K562 (cell line): ENCODE results near the gene VTN.

Experiments used
- CBX2 ChIP-seq: fragments of 200-600 bp; sonication (generic); IDR thresholded peaks from one replicate; pipeline ENCODE4 v1.6.1; 2012; ENCODE audit warnings: mild to moderate bottlenecking, low read length, inconsistent platforms; ENCODE audit not compliant: insufficient read depth, poor library complexity, severe bottlenecking
- CEBPB ChIP-seq: fragments of 450-650 bp; IDR thresholded peaks from 2 replicates; pipeline ENCODE4 v1.6.1; 2016; ENCODE audit warnings: missing genetic modification characterization, missing compliant biosample characterization
- EZH2 ChIP-seq: IDR thresholded peaks from 2 replicates; pipeline ENCODE4 v1.6.1; 2012; ENCODE audit warnings: low read depth, mild to moderate bottlenecking, inconsistent platforms, low read length, borderline replicate concordance
- IRF9 ChIP-seq: fragments of 450-650 bp; IDR thresholded peaks from 2 replicates; pipeline ENCODE4 v1.6.1; 2016; ENCODE audit warnings: missing biosample characterization, missing genetic modification characterization
- MECOM ChIP-seq: fragments of 250-450 bp; sonication (Bioruptor Pico); IDR thresholded peaks from 2 replicates; pipeline ENCODE4 v1.8.0; 2022; ENCODE audit warnings: inconsistent platforms
- NFXL1 ChIP-seq: fragments of 450-650 bp; formaldehyde crosslinking; IDR thresholded peaks from 2 replicates; pipeline ENCODE4 v1.4.0; 2021; ENCODE audit warnings: mild to moderate bottlenecking
- POLR2A ChIP-seq: fragments of 450-650 bp; conservative IDR thresholded peaks from 2 replicates; pipeline ENCODE4 v1.6.1; 2016
- TF ChIP-seq, protein P1 (sequence below): fragments of 200-600 bp; sonication (generic); IDR thresholded peaks from one replicate; pipeline ENCODE4 v1.6.1; 2012; ENCODE audit warnings: mild to moderate bottlenecking, low read depth, low read length, inconsistent platforms
- TF ChIP-seq, protein P2 (sequence below), 3 experiments: IDR thresholded peaks in 2 of 3; conservative IDR thresholded peaks in 1 of 3; 2 replicates each; pipeline ENCODE4 v1.5.1; 2011 to 2012; ENCODE audit warnings: low read length in 3 of 3, mild to moderate bottlenecking in 3 of 3, control low read depth in 2 of 3, improper control_type of control experiment in 1 of 3, inconsistent platforms in 1 of 3, low read depth in 1 of 3, mixed read lengths in 1 of 3, moderate library complexity in 1 of 3; ENCODE audit not compliant: insufficient read depth in 2 of 3

- TF ChIP-seq NFXL1 (no peak), MECOM (no peak), CBX2 (no peak), POLR2A (no peak), CEBPB (tag) (no peak), EZH2 (no peak), IRF9 (tag) (no peak)
- TF ChIP-seq, protein P1, sequence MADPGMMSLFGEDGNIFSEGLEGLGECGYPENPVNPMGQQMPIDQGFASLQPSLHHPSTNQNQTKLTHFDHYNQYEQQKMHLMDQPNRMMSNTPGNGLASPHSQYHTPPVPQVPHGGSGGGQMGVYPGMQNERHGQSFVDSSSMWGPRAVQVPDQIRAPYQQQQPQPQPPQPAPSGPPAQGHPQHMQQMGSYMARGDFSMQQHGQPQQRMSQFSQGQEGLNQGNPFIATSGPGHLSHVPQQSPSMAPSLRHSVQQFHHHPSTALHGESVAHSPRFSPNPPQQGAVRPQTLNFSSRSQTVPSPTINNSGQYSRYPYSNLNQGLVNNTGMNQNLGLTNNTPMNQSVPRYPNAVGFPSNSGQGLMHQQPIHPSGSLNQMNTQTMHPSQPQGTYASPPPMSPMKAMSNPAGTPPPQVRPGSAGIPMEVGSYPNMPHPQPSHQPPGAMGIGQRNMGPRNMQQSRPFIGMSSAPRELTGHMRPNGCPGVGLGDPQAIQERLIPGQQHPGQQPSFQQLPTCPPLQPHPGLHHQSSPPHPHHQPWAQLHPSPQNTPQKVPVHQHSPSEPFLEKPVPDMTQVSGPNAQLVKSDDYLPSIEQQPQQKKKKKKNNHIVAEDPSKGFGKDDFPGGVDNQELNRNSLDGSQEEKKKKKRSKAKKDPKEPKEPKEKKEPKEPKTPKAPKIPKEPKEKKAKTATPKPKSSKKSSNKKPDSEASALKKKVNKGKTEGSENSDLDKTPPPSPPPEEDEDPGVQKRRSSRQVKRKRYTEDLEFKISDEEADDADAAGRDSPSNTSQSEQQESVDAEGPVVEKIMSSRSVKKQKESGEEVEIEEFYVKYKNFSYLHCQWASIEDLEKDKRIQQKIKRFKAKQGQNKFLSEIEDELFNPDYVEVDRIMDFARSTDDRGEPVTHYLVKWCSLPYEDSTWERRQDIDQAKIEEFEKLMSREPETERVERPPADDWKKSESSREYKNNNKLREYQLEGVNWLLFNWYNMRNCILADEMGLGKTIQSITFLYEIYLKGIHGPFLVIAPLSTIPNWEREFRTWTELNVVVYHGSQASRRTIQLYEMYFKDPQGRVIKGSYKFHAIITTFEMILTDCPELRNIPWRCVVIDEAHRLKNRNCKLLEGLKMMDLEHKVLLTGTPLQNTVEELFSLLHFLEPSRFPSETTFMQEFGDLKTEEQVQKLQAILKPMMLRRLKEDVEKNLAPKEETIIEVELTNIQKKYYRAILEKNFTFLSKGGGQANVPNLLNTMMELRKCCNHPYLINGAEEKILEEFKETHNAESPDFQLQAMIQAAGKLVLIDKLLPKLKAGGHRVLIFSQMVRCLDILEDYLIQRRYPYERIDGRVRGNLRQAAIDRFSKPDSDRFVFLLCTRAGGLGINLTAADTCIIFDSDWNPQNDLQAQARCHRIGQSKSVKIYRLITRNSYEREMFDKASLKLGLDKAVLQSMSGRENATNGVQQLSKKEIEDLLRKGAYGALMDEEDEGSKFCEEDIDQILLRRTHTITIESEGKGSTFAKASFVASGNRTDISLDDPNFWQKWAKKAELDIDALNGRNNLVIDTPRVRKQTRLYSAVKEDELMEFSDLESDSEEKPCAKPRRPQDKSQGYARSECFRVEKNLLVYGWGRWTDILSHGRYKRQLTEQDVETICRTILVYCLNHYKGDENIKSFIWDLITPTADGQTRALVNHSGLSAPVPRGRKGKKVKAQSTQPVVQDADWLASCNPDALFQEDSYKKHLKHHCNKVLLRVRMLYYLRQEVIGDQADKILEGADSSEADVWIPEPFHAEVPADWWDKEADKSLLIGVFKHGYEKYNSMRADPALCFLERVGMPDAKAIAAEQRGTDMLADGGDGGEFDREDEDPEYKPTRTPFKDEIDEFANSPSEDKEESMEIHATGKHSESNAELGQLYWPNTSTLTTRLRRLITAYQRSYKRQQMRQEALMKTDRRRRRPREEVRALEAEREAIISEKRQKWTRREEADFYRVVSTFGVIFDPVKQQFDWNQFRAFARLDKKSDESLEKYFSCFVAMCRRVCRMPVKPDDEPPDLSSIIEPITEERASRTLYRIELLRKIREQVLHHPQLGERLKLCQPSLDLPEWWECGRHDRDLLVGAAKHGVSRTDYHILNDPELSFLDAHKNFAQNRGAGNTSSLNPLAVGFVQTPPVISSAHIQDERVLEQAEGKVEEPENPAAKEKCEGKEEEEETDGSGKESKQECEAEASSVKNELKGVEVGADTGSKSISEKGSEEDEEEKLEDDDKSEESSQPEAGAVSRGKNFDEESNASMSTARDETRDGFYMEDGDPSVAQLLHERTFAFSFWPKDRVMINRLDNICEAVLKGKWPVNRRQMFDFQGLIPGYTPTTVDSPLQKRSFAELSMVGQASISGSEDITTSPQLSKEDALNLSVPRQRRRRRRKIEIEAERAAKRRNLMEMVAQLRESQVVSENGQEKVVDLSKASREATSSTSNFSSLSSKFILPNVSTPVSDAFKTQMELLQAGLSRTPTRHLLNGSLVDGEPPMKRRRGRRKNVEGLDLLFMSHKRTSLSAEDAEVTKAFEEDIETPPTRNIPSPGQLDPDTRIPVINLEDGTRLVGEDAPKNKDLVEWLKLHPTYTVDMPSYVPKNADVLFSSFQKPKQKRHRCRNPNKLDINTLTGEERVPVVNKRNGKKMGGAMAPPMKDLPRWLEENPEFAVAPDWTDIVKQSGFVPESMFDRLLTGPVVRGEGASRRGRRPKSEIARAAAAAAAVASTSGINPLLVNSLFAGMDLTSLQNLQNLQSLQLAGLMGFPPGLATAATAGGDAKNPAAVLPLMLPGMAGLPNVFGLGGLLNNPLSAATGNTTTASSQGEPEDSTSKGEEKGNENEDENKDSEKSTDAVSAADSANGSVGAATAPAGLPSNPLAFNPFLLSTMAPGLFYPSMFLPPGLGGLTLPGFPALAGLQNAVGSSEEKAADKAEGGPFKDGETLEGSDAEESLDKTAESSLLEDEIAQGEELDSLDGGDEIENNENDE, result no peak
- TF ChIP-seq, protein P2, sequence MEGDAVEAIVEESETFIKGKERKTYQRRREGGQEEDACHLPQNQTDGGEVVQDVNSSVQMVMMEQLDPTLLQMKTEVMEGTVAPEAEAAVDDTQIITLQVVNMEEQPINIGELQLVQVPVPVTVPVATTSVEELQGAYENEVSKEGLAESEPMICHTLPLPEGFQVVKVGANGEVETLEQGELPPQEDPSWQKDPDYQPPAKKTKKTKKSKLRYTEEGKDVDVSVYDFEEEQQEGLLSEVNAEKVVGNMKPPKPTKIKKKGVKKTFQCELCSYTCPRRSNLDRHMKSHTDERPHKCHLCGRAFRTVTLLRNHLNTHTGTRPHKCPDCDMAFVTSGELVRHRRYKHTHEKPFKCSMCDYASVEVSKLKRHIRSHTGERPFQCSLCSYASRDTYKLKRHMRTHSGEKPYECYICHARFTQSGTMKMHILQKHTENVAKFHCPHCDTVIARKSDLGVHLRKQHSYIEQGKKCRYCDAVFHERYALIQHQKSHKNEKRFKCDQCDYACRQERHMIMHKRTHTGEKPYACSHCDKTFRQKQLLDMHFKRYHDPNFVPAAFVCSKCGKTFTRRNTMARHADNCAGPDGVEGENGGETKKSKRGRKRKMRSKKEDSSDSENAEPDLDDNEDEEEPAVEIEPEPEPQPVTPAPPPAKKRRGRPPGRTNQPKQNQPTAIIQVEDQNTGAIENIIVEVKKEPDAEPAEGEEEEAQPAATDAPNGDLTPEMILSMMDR (IDR thresholded peaks at IDR 0.05 in 2 of 3, conservative IDR thresholded peaks at IDR 0.05 in 1 of 3; ENCODE audit: insufficient read depth in 2 of 3, low read depth in 1 of 3, low read length in 3 of 3), result no peak
Observed at GRCh38 chr17:28394337-28395116, 24.4 kb upstream of the VTN start.
